ENCODE data around the gene MCMBP. TPM values are rescaled to one million over a fixed set of nuclear protein-coding genes. Genes with fewer than 3 reads are reported as not detected.

The MCMBP gene
- total RNA-seq, 1 donor: 74.3 TPM

- no peak overlapping the region for H3K4me3 ChIP-seq (ENCODE audit: low read depth, low read length)
- no peak for TF ChIP-seq CTCF (IDR thresholded peaks at IDR 0.05; ENCODE audit: insufficient read depth, low read length)
- DNase-seq (ENCODE audit: low read depth): no peak
Measured at GRCh38 chr10:119783665-119784027, 89.0 kb downstream of the MCMBP start.

DNA sequence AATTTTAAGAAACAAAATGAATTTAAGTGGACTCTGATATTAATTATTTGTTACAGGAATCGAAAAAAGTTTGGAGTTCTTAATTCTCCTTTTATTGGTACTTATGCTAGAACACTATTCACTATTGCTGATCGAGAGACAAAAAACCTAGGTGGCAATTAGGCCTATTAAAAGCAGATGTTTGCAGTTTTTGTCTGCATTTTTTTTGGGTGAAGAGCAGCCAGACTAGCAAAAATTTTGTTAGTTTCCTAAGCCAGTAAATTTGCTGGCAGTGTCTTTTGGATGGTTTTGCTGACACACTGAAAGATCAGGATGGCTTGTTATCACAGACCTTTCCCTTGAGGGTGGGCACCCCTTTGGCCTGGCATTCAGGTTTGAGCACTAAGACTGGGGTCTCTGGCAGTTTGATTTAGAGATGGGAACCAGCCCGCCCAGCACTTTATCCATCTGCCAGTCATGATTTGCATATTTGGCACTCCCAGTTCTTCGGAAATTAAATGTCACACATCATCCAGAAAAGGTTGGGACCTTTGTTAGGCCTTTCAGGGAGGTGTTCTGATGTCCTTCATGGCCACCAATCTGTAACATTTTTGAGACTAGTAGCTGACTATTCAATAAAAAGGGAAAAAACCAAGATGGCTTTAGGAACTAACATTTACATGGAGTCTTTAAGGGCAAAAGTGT is 89.5 kb downstream of the MCMBP start:
- DNase-seq (ENCODE audit: low read depth): no peak
- no peak overlapping the region for H3K4me3 ChIP-seq (ENCODE audit: low read depth, low read length)

GRCh38 chr10:119781498-119781897 is 91.1 kb downstream of the MCMBP start:
- TF ChIP-seq CTCF (IDR thresholded peaks at IDR 0.05; ENCODE audit: insufficient read depth, low read length): no peak
- no peak for DNase-seq (ENCODE audit: low read depth)
- no peak overlapping the region for H3K4me3 ChIP-seq (ENCODE audit: low read depth, low read length)

More for the DNA sequence above, 89.5 kb downstream of the MCMBP start:
- TF ChIP-seq CTCF (IDR thresholded peaks at IDR 0.05; ENCODE audit: insufficient read depth, low read length): no peak

GRCh38 chr10:119780879-119781480 is 91.7 kb downstream of the MCMBP start:
- TF ChIP-seq CTCF (IDR thresholded peaks at IDR 0.05; ENCODE audit: insufficient read depth, low read length): no peak
- no peak for DNase-seq (ENCODE audit: low read depth)
- H3K4me3 ChIP-seq (ENCODE audit: low read depth, low read length): no peak overlapping the region

Other genes starting within 250 kb of the MCMBP start
- gene BAG3, start 221.5 kb downstream of the MCMBP start, total RNA-seq (ENCODE audit: low replicate concordance): 7.8 and 19.2 TPM in 2 replicates
- 14.1 and 22.2 TPM in 2 replicates for gene INPP5F, start 146.8 kb downstream of the MCMBP start, total RNA-seq (ENCODE audit: low replicate concordance)
- gene SEC23IP, start 19.9 kb upstream of the MCMBP start, total RNA-seq (ENCODE audit: low replicate concordance): 51.2 and 119 TPM in 2 replicates

All from fibroblast of the aortic adventitia (primary cell).